HL-60 (cell line): ENCODE results near the gene COQ10B.

Experiments
- DNase-seq, 2 experiments: peaks; one replicate each; pipeline ENCODE4 v3.0.0-alpha.2; 2010 to 2020; ENCODE audit warnings: low read depth in 1 of 2, low spot score in 1 of 2
- H3K27ac ChIP-seq: fragments of 250-450 bp; sonication (Bioruptor Pico); replicated peaks from 2 replicates; pipeline ENCODE4 v1.5.1; 2020; ENCODE audit warnings: mild to moderate bottlenecking, moderate library complexity
- H3K27me3 ChIP-seq: fragments of 250-450 bp; sonication (Bioruptor Pico); 2 replicates; pipeline ENCODE4 v1.5.1; 2021; ENCODE audit warnings: mild to moderate bottlenecking, moderate library complexity; ENCODE audit not compliant: insufficient read depth, poor library complexity, severe bottlenecking
- H3K4me3 ChIP-seq: replicated peaks from 2 replicates; pipeline ENCODE4 v1.5.1; 2011; ENCODE audit warnings: mild to moderate bottlenecking, control low read depth, low read length; ENCODE audit not compliant: insufficient read depth
- CTCF ChIP-seq: IDR thresholded peaks from one replicate; pipeline ENCODE4 v1.5.1; 2011; ENCODE audit warnings: low read length, control low read depth, inconsistent platforms; ENCODE audit not compliant: insufficient read depth
- GABPA ChIP-seq: IDR thresholded peaks from 2 replicates; pipeline ENCODE4 v1.6.1; 2012; ENCODE audit warnings: low read depth
- POLR2AphosphoS5 ChIP-seq: IDR thresholded peaks from 2 replicates; pipeline ENCODE4 v1.6.1; 2012; ENCODE audit warnings: low read depth
- REST ChIP-seq: IDR thresholded peaks from 2 replicates; pipeline ENCODE4 v1.6.1; 2012; ENCODE audit warnings: low read depth; ENCODE audit not compliant: insufficient replicate concordance
- SPI1 ChIP-seq: IDR thresholded peaks from 2 replicates; pipeline ENCODE4 v1.6.1; 2012; ENCODE audit warnings: low read depth, mild to moderate bottlenecking, borderline replicate concordance

Gene COQ10B

GRCh38 chr2:197500503-197501131, 47.3 kb downstream of the COQ10B start:
- no peak for DNase-seq
- peak overlapping the region; percentile 81 for H3K4me3 ChIP-seq
- TF ChIP-seq SPI1, result no peak
- TF ChIP-seq GABPA, result no peak
- no peak for TF ChIP-seq POLR2AphosphoS5
- no peak for TF ChIP-seq REST
- no peak for TF ChIP-seq CTCF
- peak overlapping the region; percentile 95 for H3K27ac ChIP-seq
- H3K27me3 ChIP-seq, result no peaks in the 10 kb centered on the region

GRCh38 chr2:197502201-197502600, 48.8 kb downstream of the COQ10B start:
- Histone ChIP-seq H3K27ac (0 out of 2 replicates have a peak overlapping the region, but pooled peaks have one; percentile 6), H3K4me3 (peak overlapping the region; percentile 81)
- no peak for DNase-seq

GRCh38 chr2:197502685-197503084, 49.3 kb downstream of the COQ10B start:
- H3K27ac ChIP-seq, result no peak overlapping the region
- no peak for DNase-seq
- no peak overlapping the region for H3K4me3 ChIP-seq
- H3K27me3 ChIP-seq, result no peaks in the 10 kb centered on the region
- no peak for TF ChIP-seq GABPA
- TF ChIP-seq REST, result no peak

More at GRCh38 chr2:197502201-197502600, 48.8 kb downstream of the COQ10B start:
- no peak for TF ChIP-seq GABPA
- H3K27me3 ChIP-seq, result no peaks in the 10 kb centered on the region

- TF ChIP-seq GABPA (no peak), POLR2AphosphoS5 (no peak), SPI1 (no peak), CTCF (no peak), REST (no peak)
- Histone ChIP-seq H3K27me3 (no peaks in the 10 kb centered on the region), H3K27ac (no peak overlapping the region), H3K4me3 (no peak overlapping the region)
- DNase-seq, result no peak
Observed at GRCh38 chr2:197504000-197504399, 50.6 kb downstream of the COQ10B start.
